IPS-15b (cell line): ENCODE data around the gene FGD4.

Experiments used
- H3K27me3 ChIP-seq: one replicate; pipeline ENCODE4 v1.6.1; 2013; ENCODE audit warnings: low read length; ENCODE audit not compliant: control insufficient read depth, insufficient read depth
- H3K36me3 ChIP-seq: one replicate; pipeline ENCODE4 v1.6.1; 2013; ENCODE audit warnings: low read length; ENCODE audit not compliant: control insufficient read depth, insufficient read depth
- H3K4me1 ChIP-seq: one replicate; pipeline ENCODE4 v1.6.1; 2013; ENCODE audit warnings: mild to moderate bottlenecking, low read length; ENCODE audit not compliant: control insufficient read depth, insufficient read depth
- H3K4me3 ChIP-seq: one replicate; pipeline ENCODE4 v1.5.1; 2013; ENCODE audit warnings: low read depth, low read length
- H3K9ac ChIP-seq: one replicate; pipeline ENCODE4 v1.6.1; 2013; ENCODE audit warnings: low read depth, mild to moderate bottlenecking, low read length
- H3K9me3 ChIP-seq: one replicate; pipeline ENCODE4 v1.6.1; 2013; ENCODE audit warnings: mild to moderate bottlenecking, low read length; ENCODE audit not compliant: control insufficient read depth, insufficient read depth

Gene FGD4

GRCh38 chr12:32605326-32606095, 206.2 kb downstream of the FGD4 start:
- H3K27me3 ChIP-seq, result no peaks in the 10 kb centered on the region
- no peak overlapping the region for H3K4me3 ChIP-seq
- H3K9me3 ChIP-seq, result no peaks in the 10 kb centered on the region
- H3K9ac ChIP-seq, result no peak overlapping the region
- H3K4me1 ChIP-seq, result no peaks in the 10 kb centered on the region
- peaks cover 4% of the 10 kb centered on the region for H3K36me3 ChIP-seq

GRCh38 chr12:32606443-32606842, 207.1 kb downstream of the FGD4 start:
- Histone ChIP-seq H3K9me3 (no peaks in the 10 kb centered on the region), H3K9ac (no peak overlapping the region), H3K4me1 (no peaks in the 10 kb centered on the region), H3K36me3 (peaks cover 4% of the 10 kb centered on the region), H3K27me3 (no peaks in the 10 kb centered on the region), H3K4me3 (no peak overlapping the region)

DNA sequence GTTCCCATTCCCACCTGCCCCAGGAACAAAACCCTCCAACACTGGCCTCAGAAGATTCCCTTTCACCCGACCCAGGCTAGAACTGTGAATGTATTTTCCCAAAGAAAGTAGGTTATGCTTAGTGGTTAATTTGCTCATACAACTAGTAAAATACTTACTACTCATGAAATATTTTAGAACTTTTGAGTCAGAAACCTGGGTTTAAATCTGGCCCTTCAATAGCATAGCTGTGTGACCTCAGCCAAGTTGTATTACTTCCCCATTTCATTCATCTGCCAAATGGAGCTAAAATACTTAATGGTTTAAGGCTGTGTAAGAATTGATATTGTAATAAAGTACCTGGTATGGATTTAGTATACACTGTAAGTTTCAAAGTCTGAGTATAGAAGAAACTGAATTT, 210.6 kb downstream of the FGD4 start:
- Histone ChIP-seq H3K9me3 (no peaks in the 10 kb centered on the region), H3K27me3 (no peaks in the 10 kb centered on the region), H3K4me3 (no peak overlapping the region), H3K4me1 (no peaks in the 10 kb centered on the region), H3K9ac (no peak overlapping the region), H3K36me3 (peaks cover 13% of the 10 kb centered on the region)

- H3K4me3 ChIP-seq, result no peak overlapping the region
- no peaks in the 10 kb centered on the region for H3K4me1 ChIP-seq
- peaks cover 19% of the 10 kb centered on the region for H3K36me3 ChIP-seq
- H3K9ac ChIP-seq, result no peak overlapping the region
- no peaks in the 10 kb centered on the region for H3K27me3 ChIP-seq
- no peaks in the 10 kb centered on the region for H3K9me3 ChIP-seq
These were observed 212.6 kb downstream of the FGD4 start for GRCh38 chr12:32611986-32612385.

- no peaks in the 10 kb centered on the region for H3K9me3 ChIP-seq
- H3K36me3 ChIP-seq, result peaks cover 19% of the 10 kb centered on the region
- no peaks in the 10 kb centered on the region for H3K27me3 ChIP-seq
- H3K4me1 ChIP-seq, result no peaks in the 10 kb centered on the region
- H3K9ac ChIP-seq, result no peak overlapping the region
- no peak overlapping the region for H3K4me3 ChIP-seq
These were observed 213.6 kb downstream of the FGD4 start for GRCh38 chr12:32612658-32613614.

- peaks cover 20% of the 10 kb centered on the region for H3K36me3 ChIP-seq
- no peak overlapping the region for H3K4me3 ChIP-seq
- no peaks in the 10 kb centered on the region for H3K9me3 ChIP-seq
- no peaks in the 10 kb centered on the region for H3K4me1 ChIP-seq
- no peak overlapping the region for H3K9ac ChIP-seq
- no peaks in the 10 kb centered on the region for H3K27me3 ChIP-seq
These were observed 216.1 kb downstream of the FGD4 start for GRCh38 chr12:32615441-32615840.

- Histone ChIP-seq H3K9ac (no peak overlapping the region), H3K27me3 (no peaks in the 10 kb centered on the region), H3K9me3 (no peaks in the 10 kb centered on the region), H3K4me1 (no peaks in the 10 kb centered on the region), H3K4me3 (no peak overlapping the region), H3K36me3 (peaks cover 15% of the 10 kb centered on the region)
These were observed 218.2 kb downstream of the FGD4 start for GRCh38 chr12:32617534-32617933.

DNA sequence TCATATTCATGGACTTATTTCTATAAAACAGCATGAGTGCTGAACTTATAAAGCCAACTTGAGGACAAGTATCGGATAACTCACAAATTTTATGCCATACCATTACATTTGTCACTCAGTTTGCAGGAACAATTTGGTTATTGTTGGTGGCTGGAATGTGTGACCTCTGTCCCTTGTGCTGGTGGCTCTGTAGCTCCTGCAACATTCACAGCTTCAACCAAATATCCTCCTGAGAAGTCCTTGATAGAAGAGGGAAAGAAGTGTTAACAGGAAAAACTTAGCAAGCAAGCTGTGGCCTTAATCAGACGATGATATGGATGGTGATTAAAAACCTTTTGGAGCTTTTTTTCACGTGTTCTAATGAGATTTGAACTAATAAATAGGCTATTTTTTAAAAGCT, 218.8 kb downstream of the FGD4 start:
- Histone ChIP-seq H3K4me3 (no peak overlapping the region), H3K4me1 (no peaks in the 10 kb centered on the region), H3K36me3 (peaks cover 15% of the 10 kb centered on the region), H3K9me3 (no peaks in the 10 kb centered on the region), H3K27me3 (no peaks in the 10 kb centered on the region), H3K9ac (no peak overlapping the region)

GRCh38 chr12:32627976-32628375, 228.6 kb downstream of the FGD4 start:
- Histone ChIP-seq H3K36me3 (peaks cover 13% of the 10 kb centered on the region), H3K9ac (no peak overlapping the region), H3K9me3 (no peaks in the 10 kb centered on the region), H3K4me3 (no peak overlapping the region), H3K4me1 (no peaks in the 10 kb centered on the region), H3K27me3 (no peaks in the 10 kb centered on the region)

- no peaks in the 10 kb centered on the region for H3K27me3 ChIP-seq
- H3K9me3 ChIP-seq, result no peaks in the 10 kb centered on the region
- peaks cover 12% of the 10 kb centered on the region for H3K36me3 ChIP-seq
- no peaks in the 10 kb centered on the region for H3K4me1 ChIP-seq
- no peak overlapping the region for H3K4me3 ChIP-seq
- H3K9ac ChIP-seq, result no peak overlapping the region
These were observed 242.0 kb downstream of the FGD4 start for GRCh38 chr12:32641287-32641901.

DNA sequence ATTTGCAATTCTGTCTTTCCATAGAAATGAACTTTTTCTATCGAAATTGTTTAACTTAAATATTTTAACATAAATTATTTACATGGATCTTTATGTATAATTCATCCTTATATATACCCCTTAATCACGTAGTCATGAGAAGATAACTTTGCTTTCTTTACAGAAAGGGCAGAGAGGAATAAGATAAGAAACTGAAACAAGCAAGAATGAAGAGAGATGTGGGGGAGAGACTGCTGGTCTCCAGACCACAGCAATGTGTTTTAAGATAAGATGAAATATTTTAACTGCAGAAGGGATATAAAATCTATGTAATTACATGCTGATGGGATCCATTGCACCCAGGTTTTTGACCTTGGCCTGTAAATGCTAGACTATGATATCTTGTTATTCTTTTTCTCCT, 245.1 kb downstream of the FGD4 start:
- Histone ChIP-seq H3K4me3 (no peak overlapping the region), H3K9ac (no peak overlapping the region), H3K27me3 (no peaks in the 10 kb centered on the region), H3K4me1 (peaks cover 2% of the 10 kb centered on the region), H3K36me3 (peaks cover 12% of the 10 kb centered on the region), H3K9me3 (no peaks in the 10 kb centered on the region)
